Fibroblast of lung (primary cell): ENCODE measurements around the gene ARMC3.

Experiments
- EZH2 ChIP-seq: IDR thresholded peaks from 2 replicates; pipeline ENCODE4 v1.5.1; 2012; ENCODE audit warnings: low read length, control low read depth, mild to moderate bottlenecking; ENCODE audit errors: missing control alignments
- TF ChIP-seq, protein P1 (sequence below), 2 donors: IDR thresholded peaks in 1 of 2; conservative IDR thresholded peaks in 1 of 2; 1 replicate in 1 of 2; 2 replicates in 1 of 2; pipeline ENCODE4 v1.5.1; 2011 to 2012; ENCODE audit warnings: low read length in 2 of 2, control low read depth in 1 of 2, inconsistent platforms in 1 of 2, low read depth in 1 of 2, mild to moderate bottlenecking in 1 of 2

DNA sequence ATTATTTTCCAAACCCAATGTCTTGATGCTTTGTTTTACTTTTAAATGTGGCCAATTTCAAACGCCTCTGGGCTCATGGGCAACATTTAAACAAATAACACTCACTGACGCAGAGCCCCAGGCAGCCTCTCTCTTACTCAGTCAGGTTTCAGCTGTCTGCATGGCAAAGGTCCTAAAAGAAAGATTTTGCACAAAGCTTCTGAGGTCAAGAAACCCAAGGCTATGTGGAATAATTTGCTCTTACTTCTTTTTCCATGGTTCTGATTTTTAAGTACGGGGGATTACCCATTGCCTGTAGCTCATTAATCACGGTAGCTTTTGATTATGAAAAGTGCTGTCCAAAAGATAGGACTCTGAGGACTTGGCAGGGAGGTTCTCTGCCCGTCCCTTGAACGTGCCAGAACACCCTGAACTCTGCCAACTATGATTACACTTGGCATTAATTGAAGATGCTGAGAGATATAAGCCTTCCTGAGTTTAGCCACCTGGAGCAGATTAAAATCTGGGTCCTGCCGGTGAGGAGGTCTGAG, 153.4 kb downstream of the ARMC3 start:
- no peak for TF ChIP-seq EZH2
- TF ChIP-seq, protein P1, sequence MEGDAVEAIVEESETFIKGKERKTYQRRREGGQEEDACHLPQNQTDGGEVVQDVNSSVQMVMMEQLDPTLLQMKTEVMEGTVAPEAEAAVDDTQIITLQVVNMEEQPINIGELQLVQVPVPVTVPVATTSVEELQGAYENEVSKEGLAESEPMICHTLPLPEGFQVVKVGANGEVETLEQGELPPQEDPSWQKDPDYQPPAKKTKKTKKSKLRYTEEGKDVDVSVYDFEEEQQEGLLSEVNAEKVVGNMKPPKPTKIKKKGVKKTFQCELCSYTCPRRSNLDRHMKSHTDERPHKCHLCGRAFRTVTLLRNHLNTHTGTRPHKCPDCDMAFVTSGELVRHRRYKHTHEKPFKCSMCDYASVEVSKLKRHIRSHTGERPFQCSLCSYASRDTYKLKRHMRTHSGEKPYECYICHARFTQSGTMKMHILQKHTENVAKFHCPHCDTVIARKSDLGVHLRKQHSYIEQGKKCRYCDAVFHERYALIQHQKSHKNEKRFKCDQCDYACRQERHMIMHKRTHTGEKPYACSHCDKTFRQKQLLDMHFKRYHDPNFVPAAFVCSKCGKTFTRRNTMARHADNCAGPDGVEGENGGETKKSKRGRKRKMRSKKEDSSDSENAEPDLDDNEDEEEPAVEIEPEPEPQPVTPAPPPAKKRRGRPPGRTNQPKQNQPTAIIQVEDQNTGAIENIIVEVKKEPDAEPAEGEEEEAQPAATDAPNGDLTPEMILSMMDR (conservative IDR thresholded peaks at IDR 0.05 in 1 of 2, IDR thresholded peaks at IDR 0.05 in 1 of 2; ENCODE audit: low read depth in 1 of 2, low read length in 2 of 2), result no peak
